DMS114 treated with DMSO at 0.1 percent for 48 hours (cell line): Measurements from ENCODE around the gene KRT32.

Experiments
- DNase-seq: peaks from one replicate; lab custom pipeline; 2025; ENCODE audit not compliant: unreplicated experiment; lab: John Stamatoyannopoulos, UW

KRT32 gene

GRCh38 chr17:41494524-41494923 lies 27.3 kb upstream of the KRT32 start:
- no peak for DNase-seq

DNA sequence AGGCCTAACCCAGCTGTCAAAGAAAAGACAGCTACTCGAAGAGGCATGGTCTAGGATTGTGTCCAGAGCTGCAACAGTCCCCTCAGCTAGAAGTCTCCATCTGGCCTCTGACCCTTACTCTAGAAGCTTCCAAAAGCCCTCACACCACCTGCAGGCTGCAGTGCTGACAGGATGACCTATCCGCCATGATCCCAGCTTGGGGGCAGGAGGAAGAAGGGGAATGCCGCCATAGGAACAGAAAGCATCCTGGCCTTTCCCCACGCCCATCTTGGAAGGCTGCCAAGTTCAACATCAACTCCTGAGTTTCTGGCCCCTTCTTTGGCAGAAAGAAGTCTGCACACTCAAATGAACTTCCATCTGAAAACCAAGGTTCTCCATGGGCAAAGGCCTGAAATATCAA lies 25.6 kb upstream of the KRT32 start:
- no peak for DNase-seq

DNA sequence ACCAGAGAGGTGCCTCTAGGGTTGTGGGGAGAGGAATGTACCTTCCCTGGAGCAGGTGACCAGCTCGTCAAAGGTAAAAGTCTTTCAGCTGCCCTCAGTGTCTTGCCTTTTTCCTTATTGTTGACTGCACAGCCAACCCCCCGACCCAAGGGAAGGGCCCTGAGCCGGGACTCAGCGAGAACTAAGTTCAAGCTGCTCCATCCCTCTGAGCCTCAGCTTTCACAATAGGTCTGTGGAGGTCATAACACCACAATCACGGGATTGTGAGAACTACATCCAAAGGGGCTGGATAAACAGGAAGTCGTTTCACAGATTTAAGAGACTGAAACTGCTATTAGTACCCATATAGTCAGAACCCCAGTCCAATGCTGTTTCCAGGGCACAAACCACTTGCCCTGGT lies 25.2 kb upstream of the KRT32 start:
- DNase-seq = no peak

DNA sequence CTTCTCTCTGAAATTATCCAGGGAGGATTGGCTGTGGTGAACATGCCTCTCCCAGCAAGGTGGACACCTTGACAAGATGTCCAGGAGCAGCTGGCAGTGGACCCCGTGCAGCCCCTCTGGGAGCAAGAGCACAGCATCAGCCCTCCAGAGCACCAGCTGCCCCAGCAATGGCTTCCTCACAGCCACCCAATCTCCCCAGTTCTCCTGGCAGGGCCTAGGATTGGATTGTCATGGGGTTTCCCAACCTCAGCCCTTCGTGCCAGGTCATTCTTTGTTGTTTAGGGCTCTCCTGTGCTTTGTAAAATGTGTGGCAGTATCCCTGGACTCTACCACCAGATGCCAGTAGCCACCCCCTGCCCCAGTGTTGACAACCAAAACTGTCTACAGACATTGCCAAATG lies 24.3 kb upstream of the KRT32 start:
- DNase-seq = no peak

DNA sequence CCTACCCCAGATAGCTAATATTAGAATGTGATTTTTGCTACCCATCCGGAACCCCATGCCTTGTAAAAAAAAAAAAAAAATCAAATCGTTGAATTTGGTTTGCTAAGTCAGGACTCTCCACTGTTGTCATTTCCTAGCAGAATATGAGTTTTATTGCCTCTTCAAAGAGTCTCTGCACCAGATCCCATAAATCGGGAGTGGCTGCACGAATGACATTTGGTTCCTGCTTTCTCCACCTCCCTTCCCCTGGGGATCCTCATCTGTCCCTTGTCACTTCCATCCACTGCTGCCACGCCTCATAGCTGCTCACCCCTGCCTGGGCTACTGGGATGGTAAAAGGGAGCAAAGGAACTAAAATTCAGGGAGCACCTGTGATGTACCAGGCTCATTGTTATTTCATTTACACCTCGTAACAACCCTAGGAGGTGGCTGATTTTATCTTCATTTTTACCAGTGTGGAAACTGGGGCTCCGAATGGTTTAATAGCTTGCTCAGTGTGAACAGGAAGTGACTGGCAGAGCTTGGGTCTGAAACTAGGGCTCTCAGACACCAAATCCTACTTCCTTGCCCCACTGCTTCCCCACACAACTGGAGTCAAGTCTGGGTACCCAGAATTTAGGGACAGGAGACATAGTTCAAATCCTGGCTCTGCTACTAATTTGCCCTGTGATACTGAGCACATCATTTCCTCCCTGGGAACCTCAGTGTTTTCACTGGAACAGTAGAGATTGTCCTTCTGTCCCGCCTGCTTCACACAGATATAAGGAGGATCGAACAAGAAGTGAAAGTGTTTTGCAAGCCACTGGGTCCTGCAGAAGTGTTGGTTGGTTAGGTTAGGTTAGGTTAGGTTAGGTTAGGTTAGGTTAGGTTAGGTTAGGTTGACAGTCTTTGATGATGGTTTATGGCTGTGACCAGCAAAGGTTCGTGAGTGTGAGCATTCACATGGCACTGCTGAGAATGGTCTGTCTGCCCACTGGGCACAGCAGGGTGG lies 23.1 kb upstream of the KRT32 start:
- DNase-seq = no peak

DNA sequence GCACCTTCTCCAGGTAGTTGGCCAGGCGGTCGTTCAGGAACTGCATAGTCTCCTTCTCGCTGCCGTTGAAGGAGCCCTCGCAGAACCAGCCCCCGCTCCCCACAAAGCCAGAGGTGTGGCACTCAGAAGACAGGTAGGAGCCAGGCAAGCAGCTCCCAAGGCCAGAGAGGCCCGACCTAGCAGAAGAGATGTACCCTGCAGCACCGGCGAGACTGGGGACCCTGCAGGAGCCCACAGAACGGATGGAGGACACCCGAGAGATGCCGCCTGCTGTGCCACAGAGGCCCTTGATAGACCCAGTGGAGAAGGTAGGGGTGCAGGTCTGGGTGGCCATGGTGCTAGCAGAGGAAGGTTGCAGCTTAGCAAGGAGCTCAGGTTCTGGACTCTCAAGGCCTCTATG lies 22.3 kb upstream of the KRT32 start, which contains the start of gene KRT36:
Gene KRT36 (minus strand): TSS at position 380 of the 400 bp plus-strand sequence. CDS start 46 bp downstream, at position 334.
- DNase-seq = no peak

DNA sequence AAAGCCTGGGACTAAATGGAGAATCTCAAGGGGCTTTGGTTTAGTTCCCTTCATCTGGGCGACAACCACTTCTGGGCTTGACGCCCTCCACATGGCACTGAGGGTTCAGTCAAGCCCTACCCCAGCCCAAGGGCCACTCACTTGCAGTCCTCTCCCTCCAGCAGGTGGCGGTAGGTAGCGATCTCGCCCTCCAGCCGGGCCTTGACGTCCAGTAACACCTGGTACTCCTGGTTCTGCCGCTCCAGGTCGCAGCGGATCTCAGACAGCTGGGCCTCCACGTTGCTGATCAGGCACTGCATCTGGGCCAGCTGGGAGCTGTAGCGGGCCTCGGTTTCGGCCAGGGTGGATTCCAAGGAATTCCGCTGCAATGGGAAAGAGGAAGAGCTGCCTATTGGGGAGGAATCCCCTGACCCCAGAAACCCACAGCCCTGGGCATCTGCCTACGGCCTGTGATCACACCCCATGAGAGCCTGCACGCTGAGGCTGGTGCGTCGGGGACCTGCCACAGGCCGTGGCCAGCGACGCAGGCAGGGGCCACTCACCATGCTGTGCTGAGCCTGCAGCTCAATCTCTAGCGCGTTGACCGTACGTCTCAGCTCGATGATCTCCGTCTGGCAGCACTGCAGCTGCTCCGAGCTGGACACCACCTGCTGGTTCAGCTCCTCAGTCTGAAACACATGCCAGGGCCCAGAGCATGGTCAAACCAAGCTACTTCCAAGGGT lies 19.8 kb upstream of the KRT32 start:
- DNase-seq = no peak

DNA sequence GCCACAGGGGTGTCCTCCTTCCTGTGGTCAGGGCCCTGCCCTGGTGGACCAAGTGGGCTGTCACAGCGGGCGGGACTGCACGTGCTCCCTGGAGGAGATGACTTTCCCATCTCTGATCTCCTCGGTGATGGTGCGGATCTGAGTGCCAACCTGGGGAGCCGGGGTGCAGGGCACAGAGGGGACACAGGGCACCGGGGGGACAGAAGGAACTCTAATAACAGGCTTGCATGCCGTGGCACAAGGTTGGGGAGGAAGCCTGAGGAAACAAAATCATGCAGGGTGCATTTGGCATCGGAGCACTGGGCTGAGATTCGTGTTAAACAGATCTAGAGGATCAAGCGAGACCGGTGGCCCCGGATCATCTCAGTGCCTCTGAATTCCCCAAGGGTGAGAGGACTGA lies 19.1 kb upstream of the KRT32 start:
- DNase-seq = no peak

DNA sequence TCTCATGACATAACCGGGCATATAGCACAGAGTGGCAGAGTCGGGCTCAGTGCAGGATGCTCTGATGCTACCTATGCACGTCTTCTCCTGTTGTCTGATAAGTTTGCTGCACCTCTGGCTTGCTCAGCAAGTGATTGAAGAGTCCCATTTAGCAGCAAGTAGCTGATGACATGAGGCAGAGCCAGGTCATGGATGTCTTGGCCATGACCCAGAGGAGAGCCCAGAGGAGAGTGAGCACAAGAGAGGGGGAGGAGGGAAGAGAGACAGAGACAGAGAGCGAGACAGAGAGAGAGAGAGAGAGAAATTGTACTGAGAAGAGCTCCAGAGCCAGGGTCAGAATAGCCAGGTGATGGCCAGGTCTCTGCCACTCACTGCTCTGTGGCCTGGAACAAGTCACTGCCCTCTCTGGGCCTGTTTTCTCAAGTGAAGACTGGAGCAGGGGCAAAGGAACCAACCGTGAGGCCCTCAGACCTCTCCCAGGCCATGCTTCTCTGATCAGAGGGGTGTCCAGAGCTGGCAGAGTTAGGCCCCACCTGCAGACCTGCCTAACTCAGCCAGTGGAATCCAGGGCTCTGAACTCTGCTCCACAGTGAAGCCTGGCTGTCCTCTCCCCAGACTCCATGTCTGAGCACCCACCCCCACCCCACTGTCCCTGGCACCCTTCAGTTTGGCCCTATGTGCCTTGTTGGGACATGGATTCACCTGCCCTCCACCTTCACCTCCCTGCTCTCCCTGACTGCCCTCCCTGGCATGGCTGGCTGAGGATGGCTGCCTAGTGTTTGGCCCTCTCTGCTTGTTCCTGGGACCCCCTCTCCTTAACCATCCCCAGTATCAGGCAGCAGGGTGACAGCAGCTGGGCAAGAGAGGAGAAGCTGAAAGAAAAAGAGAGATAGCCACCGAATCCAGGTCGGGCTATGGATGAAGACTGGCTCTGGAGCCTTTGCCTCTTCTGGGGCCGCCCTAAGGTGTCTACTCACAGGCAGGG lies 18.0 kb upstream of the KRT32 start:
- DNase-seq = no peak

GRCh38 chr17:41483991-41484826 lies 17.0 kb upstream of the KRT32 start:
- no peak for DNase-seq

DNA sequence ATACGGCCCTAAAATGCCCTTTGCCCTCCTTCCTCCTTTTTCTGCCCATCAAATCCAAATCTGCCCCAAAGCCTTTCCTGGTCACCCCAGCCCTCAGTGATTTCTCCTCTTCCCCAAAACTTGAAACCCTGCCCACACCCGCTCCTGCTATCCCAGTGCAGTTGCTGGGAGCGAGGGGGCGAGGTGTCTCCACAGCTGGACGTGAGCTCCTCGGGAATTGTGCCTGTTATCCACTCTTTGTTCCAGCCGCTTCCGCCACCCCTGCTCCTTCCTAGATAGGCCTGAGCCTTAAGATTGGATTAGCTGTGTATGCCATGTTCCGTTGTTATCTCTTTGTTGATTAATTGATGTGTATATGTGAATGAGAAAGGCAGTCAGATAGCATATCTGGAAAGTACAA lies 16.3 kb upstream of the KRT32 start:
- DNase-seq = no peak

- DNase-seq = no peak
Observed at GRCh38 chr17:41481036-41481435, 13.8 kb upstream of the KRT32 start, which contains the start of gene KRT35. TSS of gene KRT35 (minus strand) at chr17:41481151. CDS start at chr17:41481097, 54 bp downstream.

GRCh38 chr17:41480581-41480980 lies 13.4 kb upstream of the KRT32 start:
- DNase-seq = no peak

- no peak for DNase-seq
Observed at GRCh38 chr17:41480136-41480535, 12.9 kb upstream of the KRT32 start.

GRCh38 chr17:41478237-41478636 lies 11.1 kb upstream of the KRT32 start:
- DNase-seq = no peak

GRCh38 chr17:41476866-41477815 lies 10.0 kb upstream of the KRT32 start:
- DNase-seq = no peak

DNA sequence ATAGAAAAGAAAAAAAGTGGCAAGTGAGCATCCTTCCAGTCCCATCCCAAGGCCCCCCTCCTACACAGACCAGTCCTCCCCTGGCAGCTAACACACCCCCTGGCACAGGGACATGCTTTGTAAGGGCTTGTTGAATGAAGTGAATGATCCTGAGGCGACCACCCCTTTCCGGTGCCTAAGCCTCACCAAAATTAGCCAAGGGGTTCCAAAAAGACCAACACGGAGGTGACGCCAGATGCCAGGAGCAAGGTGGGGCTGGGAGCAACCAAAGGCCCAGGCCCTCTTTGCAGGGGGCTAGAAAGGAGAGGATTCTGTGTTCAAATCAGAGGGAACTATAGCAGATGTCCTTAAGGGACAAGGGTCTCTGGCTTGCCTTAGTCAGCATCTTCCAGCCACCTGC lies 8.2 kb upstream of the KRT32 start:
- DNase-seq = no peak

DNA sequence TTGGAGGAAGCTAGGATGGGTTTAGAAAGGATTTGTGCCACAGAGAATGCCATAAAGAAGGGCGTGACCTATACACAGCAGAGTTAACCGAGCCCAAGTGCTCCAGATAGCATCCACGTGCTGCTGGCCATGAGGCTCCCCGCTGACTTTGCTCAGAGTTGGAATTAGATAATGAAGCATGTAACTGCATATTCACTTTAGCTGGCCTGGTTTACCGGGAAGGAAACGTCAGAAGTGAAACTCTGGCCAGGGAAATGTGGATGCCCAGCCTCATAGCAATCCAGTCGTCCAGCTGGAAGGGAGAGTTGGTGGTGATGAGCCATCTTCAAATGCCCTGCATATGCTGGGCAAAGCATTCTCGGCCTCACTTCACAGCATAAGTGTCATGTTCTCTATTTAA lies 7.7 kb upstream of the KRT32 start:
- no peak for DNase-seq

- DNase-seq = no peak
Observed at GRCh38 chr17:41468346-41468745, 1.2 kb upstream of the KRT32 start.
